ENCODE data around the gene SASH1.

The SASH1 gene

GRCh38 chr6:148342350-148343046 is at the start of gene SASH1:
TSS of gene SASH1 (plus strand) at chr6:148342838. CDS start at chr6:148343068, 230 bp downstream.
- peak; percentile 39 for DNase-seq

GRCh38 chr6:148293181-148293995 is 49.2 kb upstream of the SASH1 start:
- no peak for DNase-seq

- DNase-seq = no peak
These were observed 48.6 kb upstream of the SASH1 start for GRCh38 chr6:148294059-148294458.

GRCh38 chr6:148295261-148295887 is 47.3 kb upstream of the SASH1 start:
- no peak for DNase-seq

GRCh38 chr6:148296771-148297170 is 45.9 kb upstream of the SASH1 start:
- DNase-seq = peak; percentile 73

GRCh38 chr6:148298683-148299082 is 44.0 kb upstream of the SASH1 start:
- no peak for DNase-seq

- no peak for DNase-seq
These were observed 39.0 kb upstream of the SASH1 start for GRCh38 chr6:148303616-148304015.

- DNase-seq = no peak
These were observed 37.7 kb upstream of the SASH1 start for GRCh38 chr6:148304976-148305375.

GRCh38 chr6:148306286-148306685 is 36.4 kb upstream of the SASH1 start:
- no peak for DNase-seq

GRCh38 chr6:148307405-148307804 is 35.2 kb upstream of the SASH1 start:
- peak; percentile 83 for DNase-seq

GRCh38 chr6:148309301-148309700 is 33.3 kb upstream of the SASH1 start:
- DNase-seq = no peak

- no peak for DNase-seq
These were observed 30.5 kb upstream of the SASH1 start for GRCh38 chr6:148311966-148312669.

- DNase-seq = no peak
These were observed 29.1 kb upstream of the SASH1 start for GRCh38 chr6:148313488-148313887.

GRCh38 chr6:148316308-148316707 is 26.3 kb upstream of the SASH1 start:
- DNase-seq = no peak

GRCh38 chr6:148317051-148317450 is 25.6 kb upstream of the SASH1 start:
- DNase-seq = no peak

- DNase-seq = no peak
These were observed 24.9 kb upstream of the SASH1 start for GRCh38 chr6:148317739-148318138.

GRCh38 chr6:148322704-148323103 is 19.9 kb upstream of the SASH1 start:
- no peak for DNase-seq

- no peak for DNase-seq
These were observed 19.3 kb upstream of the SASH1 start for GRCh38 chr6:148323344-148323743.

GRCh38 chr6:148324297-148324985 is 18.2 kb upstream of the SASH1 start:
- DNase-seq = no peak

- DNase-seq = no peak
These were observed 17.1 kb upstream of the SASH1 start for GRCh38 chr6:148325316-148326068.

GRCh38 chr6:148328876-148329555 is 13.6 kb upstream of the SASH1 start:
- DNase-seq = no peak

All from NCI-H748 treated with DMSO at 0.1 percent for 48 hours (cell line).